ENCODE results near the gene CCDC57.

DNA sequence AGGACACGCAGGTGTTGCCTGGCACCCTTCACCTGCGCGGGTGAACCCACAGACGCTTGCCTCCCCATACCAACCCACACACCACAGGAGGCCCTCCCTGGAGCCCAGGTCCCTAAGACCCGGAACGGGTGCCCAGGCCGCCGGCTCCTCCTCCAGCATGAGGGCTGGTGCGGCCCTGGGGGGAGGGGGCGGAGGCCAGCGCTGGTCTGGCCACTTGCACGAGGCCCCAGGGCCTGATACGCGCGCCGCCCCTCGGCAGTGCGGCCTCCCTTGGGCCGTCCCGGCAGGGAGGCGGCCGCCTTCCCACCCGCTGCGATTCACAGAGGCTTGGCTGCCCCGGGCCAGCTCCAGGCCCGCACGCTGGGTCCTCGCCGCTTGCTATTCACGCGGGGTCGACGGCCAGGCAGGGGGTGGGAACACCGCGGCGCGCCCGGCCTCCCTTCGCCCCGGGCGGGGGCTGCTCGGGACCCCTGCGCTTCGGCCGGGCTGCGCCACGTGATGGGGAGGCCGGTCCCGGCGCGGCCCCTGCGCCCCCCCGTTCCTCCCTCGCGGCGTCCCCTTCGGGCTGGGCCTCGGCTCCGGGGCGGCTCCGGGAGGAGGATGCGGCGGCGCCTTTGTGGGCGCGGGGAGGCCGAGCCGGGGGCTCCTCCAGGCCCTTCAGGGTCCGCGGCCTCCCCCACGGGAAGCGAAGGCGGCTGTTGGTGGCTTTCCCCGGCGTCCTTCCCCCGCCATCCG lies 115.3 kb downstream of the CCDC57 start:
- peak in 1 of 2 donors; percentile 40 for TF ChIP-seq POLR2A (IDR thresholded peaks at IDR 0.05)
- TF ChIP-seq, protein P1, sequence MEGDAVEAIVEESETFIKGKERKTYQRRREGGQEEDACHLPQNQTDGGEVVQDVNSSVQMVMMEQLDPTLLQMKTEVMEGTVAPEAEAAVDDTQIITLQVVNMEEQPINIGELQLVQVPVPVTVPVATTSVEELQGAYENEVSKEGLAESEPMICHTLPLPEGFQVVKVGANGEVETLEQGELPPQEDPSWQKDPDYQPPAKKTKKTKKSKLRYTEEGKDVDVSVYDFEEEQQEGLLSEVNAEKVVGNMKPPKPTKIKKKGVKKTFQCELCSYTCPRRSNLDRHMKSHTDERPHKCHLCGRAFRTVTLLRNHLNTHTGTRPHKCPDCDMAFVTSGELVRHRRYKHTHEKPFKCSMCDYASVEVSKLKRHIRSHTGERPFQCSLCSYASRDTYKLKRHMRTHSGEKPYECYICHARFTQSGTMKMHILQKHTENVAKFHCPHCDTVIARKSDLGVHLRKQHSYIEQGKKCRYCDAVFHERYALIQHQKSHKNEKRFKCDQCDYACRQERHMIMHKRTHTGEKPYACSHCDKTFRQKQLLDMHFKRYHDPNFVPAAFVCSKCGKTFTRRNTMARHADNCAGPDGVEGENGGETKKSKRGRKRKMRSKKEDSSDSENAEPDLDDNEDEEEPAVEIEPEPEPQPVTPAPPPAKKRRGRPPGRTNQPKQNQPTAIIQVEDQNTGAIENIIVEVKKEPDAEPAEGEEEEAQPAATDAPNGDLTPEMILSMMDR (IDR thresholded peaks at IDR 0.05), result no peak

All from thyroid gland (tissue), 4 donors.